Karpas-422 (cell line): Measurements from ENCODE around the gene LRRC75A. TPM values are rescaled to one million over a fixed set of nuclear protein-coding genes. Genes with fewer than 3 reads are reported as not detected.
"Not testable (repeated sequence)": the region's sequence is repeated elsewhere in the genome, so short reads cannot be mapped to it uniquely, and the experiment has no call there.

Source experiments
- DNase-seq: peaks from one replicate; pipeline ENCODE4 v3.0.0-alpha.2; 2015
- H2AFZ ChIP-seq: fragments of 200-600 bp; sonication (generic); 2 replicates; pipeline ENCODE4 v1.6.1; 2014; ENCODE audit warnings: antibody characterized with exemption, low read length, mixed read lengths
- H3K27ac ChIP-seq: fragments of 200-600 bp; sonication (generic); 2 replicates; pipeline ENCODE4 v1.5.1; 2014; ENCODE audit warnings: mild to moderate bottlenecking, low read length, moderate library complexity
- H3K27me3 ChIP-seq: fragments of 200-600 bp; sonication (generic); 2 replicates; pipeline ENCODE4 v1.6.1; 2014; ENCODE audit warnings: low read length, mixed read lengths
- H3K36me3 ChIP-seq: fragments of 200-600 bp; sonication (generic); 2 replicates; pipeline ENCODE4 v1.6.1; 2014; ENCODE audit warnings: low read length, mixed read lengths; ENCODE audit not compliant: insufficient read depth
- H3K4me1 ChIP-seq: fragments of 200-600 bp; sonication (generic); 2 replicates; pipeline ENCODE4 v1.6.1; 2014; ENCODE audit warnings: mild to moderate bottlenecking, low read length, mixed read lengths
- H3K4me2 ChIP-seq: fragments of 200-600 bp; sonication (generic); 2 replicates; pipeline ENCODE4 v1.6.1; 2014; ENCODE audit warnings: low read length, low read depth, mild to moderate bottlenecking; ENCODE audit not compliant: poor library complexity, severe bottlenecking
- H3K4me3 ChIP-seq: fragments of 200-600 bp; sonication (generic); 2 replicates; pipeline ENCODE4 v1.5.1; 2014; ENCODE audit warnings: mild to moderate bottlenecking, antibody characterized with exemption, low read length, mixed read lengths
- H3K79me2 ChIP-seq: fragments of 200-600 bp; sonication (generic); 2 replicates; pipeline ENCODE4 v1.6.1; 2014; ENCODE audit warnings: mild to moderate bottlenecking, low read length, mixed read lengths
- H3K9ac ChIP-seq: fragments of 200-600 bp; sonication (generic); 2 replicates; pipeline ENCODE4 v1.6.0; 2014; ENCODE audit warnings: low read length
- H3K9me2 ChIP-seq: fragments of 200-600 bp; sonication (generic), shearing (Covaris generic); replicated peaks from 2 replicates; pipeline ENCODE4 v1.6.0; 2014; ENCODE audit warnings: mild to moderate bottlenecking, low read length, moderate library complexity; ENCODE audit not compliant: insufficient read depth
- H3K9me3 ChIP-seq: fragments of 300-700, 200-600 bp; sonication (generic); 2 replicates; pipeline ENCODE4 v1.6.1; 2014; ENCODE audit warnings: low read length, mixed read lengths
- H4K20me1 ChIP-seq: fragments of 200-600 bp; sonication (generic); 2 replicates; pipeline ENCODE4 v1.6.1; 2014; ENCODE audit warnings: mild to moderate bottlenecking, antibody characterized with exemption, low read length, low read depth; ENCODE audit not compliant: insufficient read depth
- total RNA-seq: library from RNA; depleted of rRNA; stranded (reverse); fragments of >200 nt; shearing (Covaris generic); gene quantifications from 2 replicates; pipeline ENCODE4 v1.2.3, GENCODE V29; 2014; ENCODE audit warnings: low replicate concordance

The LRRC75A gene
- total RNA-seq, 1 experiment from 2014 or later: 2.4 TPM

- Histone ChIP-seq H3K4me1 (peaks cover 16% of the 10 kb centered on the region), H3K27me3 (no peaks in the 10 kb centered on the region), H3K79me2 (peaks cover 7% of the 10 kb centered on the region; the same call in 1 of the 2 replicates), H2AFZ (no peak overlapping the region), H4K20me1 (no peaks in the 10 kb centered on the region), H3K9me3 (no peaks in the 10 kb centered on the region), H3K27ac (no peak overlapping the region), H3K4me2 (no peak overlapping the region), H3K9me2 (no peaks in the 10 kb centered on the region), H3K36me3 (no peaks in the 10 kb centered on the region), H3K4me3 (no peak overlapping the region), H3K9ac (no peak overlapping the region)
- no peak for DNase-seq
Observed at GRCh38 chr17:16417896-16418684, 73.9 kb downstream of the LRRC75A start.

- Histone ChIP-seq H3K4me1 (peaks cover 16% of the 10 kb centered on the region), H3K36me3 (no peaks in the 10 kb centered on the region), H3K9ac (no peak overlapping the region), H3K4me3 (no peak overlapping the region), H3K79me2 (peaks cover 7% of the 10 kb centered on the region; the same call in 1 of the 2 replicates), H3K27me3 (no peaks in the 10 kb centered on the region), H2AFZ (no peak overlapping the region), H3K9me2 (no peaks in the 10 kb centered on the region), H4K20me1 (no peaks in the 10 kb centered on the region), H3K9me3 (no peaks in the 10 kb centered on the region), H3K4me2 (no peak overlapping the region), H3K27ac (no peak overlapping the region)
- no peak for DNase-seq
Observed at GRCh38 chr17:16417399-16417798, 74.6 kb downstream of the LRRC75A start.

- peaks cover 7% of the 10 kb centered on the region; the same call in 1 of the 2 replicates for H3K79me2 ChIP-seq
- peak within 1 kb of the TSS; percentile 78 for H3K4me2 ChIP-seq
- H3K9ac ChIP-seq: peak within 1 kb of the TSS; percentile 82
Observed at GRCh38 chr17:16415031-16415924, 76.7 kb downstream of the LRRC75A start, which contains the start of gene TRPV2. Gene TRPV2 (plus strand): TSS chr17:16415571. CDS start chr17:16417669, 2,098 bp downstream.

GRCh38 chr17:16407911-16408588 is 83.9 kb downstream of the LRRC75A start:
- Histone ChIP-seq H4K20me1 (no peaks in the 10 kb centered on the region), H3K4me1 (peaks cover 13% of the 10 kb centered on the region), H2AFZ (no peak overlapping the region; the same call in 1 of the 2 replicates), H3K9me2 (no peaks in the 10 kb centered on the region), H3K27ac (no peak overlapping the region), H3K27me3 (no peaks in the 10 kb centered on the region), H3K9me3 (no peaks in the 10 kb centered on the region), H3K9ac (no peak overlapping the region), H3K36me3 (no peaks in the 10 kb centered on the region), H3K79me2 (no peaks in the 10 kb centered on the region), H3K4me2 (no peak overlapping the region), H3K4me3 (no peak overlapping the region)
- DNase-seq: peak; percentile 70

More at GRCh38 chr17:16415031-16415924, 76.7 kb downstream of the LRRC75A start, which contains the start of gene TRPV2:
- H3K9me2 ChIP-seq: no peaks in the 10 kb centered on the region
- peak within 1 kb of the TSS; percentile 61 for H3K27ac ChIP-seq
- H3K36me3 ChIP-seq: no peaks in the 10 kb centered on the region
- H3K27me3 ChIP-seq: no peaks in the 10 kb centered on the region
- peaks cover 16% of the 10 kb centered on the region for H3K4me1 ChIP-seq
- peak within 1 kb of the TSS; percentile 81 for H3K4me3 ChIP-seq
- peak within 1 kb of the TSS; percentile 62 for H2AFZ ChIP-seq
- H3K9me3 ChIP-seq: no peaks in the 10 kb centered on the region
- H4K20me1 ChIP-seq: no peaks in the 10 kb centered on the region
- peak; percentile 81 for DNase-seq

- H3K9ac ChIP-seq: no peak overlapping the region
- no peaks in the 10 kb centered on the region for H3K36me3 ChIP-seq
- H3K27me3 ChIP-seq: no peaks in the 10 kb centered on the region
- H3K4me2 ChIP-seq: no peak overlapping the region
- no peaks in the 10 kb centered on the region for H4K20me1 ChIP-seq
- H3K4me1 ChIP-seq: peaks cover 13% of the 10 kb centered on the region
- no peak for DNase-seq
- H3K27ac ChIP-seq: no peak overlapping the region
- H3K9me2 ChIP-seq: no peaks in the 10 kb centered on the region
- no peaks in the 10 kb centered on the region for H3K79me2 ChIP-seq
- no peak overlapping the region for H3K4me3 ChIP-seq
- H2AFZ ChIP-seq: no peak overlapping the region
- no peaks in the 10 kb centered on the region for H3K9me3 ChIP-seq
Observed at GRCh38 chr17:16406742-16407674, 85.0 kb downstream of the LRRC75A start.

- H3K4me1 ChIP-seq: peaks cover 11% of the 10 kb centered on the region
- H3K27ac ChIP-seq, H3K9me3 ChIP-seq, H2AFZ ChIP-seq, H3K4me2 ChIP-seq, H4K20me1 ChIP-seq, H3K36me3 ChIP-seq, H3K9me2 ChIP-seq, H3K9ac ChIP-seq, H3K27me3 ChIP-seq, H3K79me2 ChIP-seq, DNase-seq, H3K4me3 ChIP-seq: not testable (repeated sequence)
Observed at GRCh38 chr17:16403847-16404246, 88.1 kb downstream of the LRRC75A start.
